GM12801 (cell line): Measurements from ENCODE around the gene SFI1.

Source experiments
- TF ChIP-seq, protein P1 (sequence below): IDR thresholded peaks from one replicate; pipeline ENCODE4 v1.5.1; 2011; ENCODE audit warnings: control low read depth; ENCODE audit not compliant: insufficient read length; ENCODE audit errors: extremely low read depth

SFI1 gene

DNA sequence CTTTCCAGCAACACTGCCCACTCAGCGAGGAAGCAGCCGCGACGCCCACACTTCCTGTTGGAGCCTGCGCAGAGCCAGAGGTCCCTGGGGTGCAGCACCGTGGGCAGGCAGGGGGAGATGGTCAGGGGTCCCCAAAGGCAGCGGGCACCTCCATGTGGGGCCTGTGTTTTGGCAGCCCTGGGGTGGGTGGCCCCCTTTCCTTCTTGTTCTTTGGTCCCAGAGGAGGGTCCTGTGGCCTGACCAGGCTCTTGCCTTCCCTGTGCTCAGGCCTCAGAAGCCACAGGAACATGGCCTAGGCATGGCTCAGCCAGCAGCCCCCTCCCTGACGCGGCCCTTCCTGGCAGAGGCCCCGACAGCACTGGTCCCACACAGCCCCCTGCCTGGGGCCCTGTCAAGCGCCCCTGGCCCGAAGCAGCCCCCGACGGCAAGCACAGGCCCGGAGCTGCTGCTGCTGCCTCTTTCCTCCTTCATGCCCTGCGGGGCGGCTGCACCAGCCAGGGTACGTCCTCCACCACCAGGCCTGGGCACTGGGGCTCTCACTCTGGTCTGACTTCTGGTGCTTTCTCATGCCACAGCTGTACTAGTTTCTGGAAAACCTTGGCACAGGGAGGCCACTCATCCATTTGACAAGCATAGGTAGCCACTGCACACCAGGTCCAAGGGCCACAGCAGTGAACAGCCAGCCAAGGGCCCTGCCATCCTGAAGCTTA lies 118.6 kb downstream of the SFI1 start:
- TF ChIP-seq, protein P1, sequence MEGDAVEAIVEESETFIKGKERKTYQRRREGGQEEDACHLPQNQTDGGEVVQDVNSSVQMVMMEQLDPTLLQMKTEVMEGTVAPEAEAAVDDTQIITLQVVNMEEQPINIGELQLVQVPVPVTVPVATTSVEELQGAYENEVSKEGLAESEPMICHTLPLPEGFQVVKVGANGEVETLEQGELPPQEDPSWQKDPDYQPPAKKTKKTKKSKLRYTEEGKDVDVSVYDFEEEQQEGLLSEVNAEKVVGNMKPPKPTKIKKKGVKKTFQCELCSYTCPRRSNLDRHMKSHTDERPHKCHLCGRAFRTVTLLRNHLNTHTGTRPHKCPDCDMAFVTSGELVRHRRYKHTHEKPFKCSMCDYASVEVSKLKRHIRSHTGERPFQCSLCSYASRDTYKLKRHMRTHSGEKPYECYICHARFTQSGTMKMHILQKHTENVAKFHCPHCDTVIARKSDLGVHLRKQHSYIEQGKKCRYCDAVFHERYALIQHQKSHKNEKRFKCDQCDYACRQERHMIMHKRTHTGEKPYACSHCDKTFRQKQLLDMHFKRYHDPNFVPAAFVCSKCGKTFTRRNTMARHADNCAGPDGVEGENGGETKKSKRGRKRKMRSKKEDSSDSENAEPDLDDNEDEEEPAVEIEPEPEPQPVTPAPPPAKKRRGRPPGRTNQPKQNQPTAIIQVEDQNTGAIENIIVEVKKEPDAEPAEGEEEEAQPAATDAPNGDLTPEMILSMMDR: no peak

GRCh38 chr22:31615491-31615860 lies 119.1 kb downstream of the SFI1 start:
- TF ChIP-seq, protein P1: no peak

DNA sequence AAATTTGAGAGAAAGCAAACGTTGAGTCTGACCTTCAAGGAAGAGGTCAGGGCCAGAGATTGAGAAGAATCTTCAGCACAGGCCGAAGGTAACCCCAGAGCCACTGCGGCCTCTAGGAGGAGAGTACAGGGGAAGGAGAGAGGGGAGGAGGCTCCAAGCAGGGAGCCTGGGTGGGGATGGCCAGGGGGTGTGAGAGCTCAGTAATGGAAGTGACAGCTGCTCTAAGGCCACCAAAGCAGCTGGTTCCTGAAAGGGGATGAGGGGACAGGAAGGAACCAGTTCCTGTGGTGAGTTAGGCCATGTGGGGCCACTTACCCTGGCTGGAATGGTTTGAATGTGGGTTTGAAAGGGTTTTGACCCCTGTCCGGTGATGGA lies 119.6 kb downstream of the SFI1 start:
- TF ChIP-seq, protein P1: no peak

GRCh38 chr22:31616315-31616980 lies 120.1 kb downstream of the SFI1 start:
- TF ChIP-seq, protein P1: no peak

- TF ChIP-seq, protein P1: no peak
Measured at GRCh38 chr22:31618057-31618456, 121.7 kb downstream of the SFI1 start.

DNA sequence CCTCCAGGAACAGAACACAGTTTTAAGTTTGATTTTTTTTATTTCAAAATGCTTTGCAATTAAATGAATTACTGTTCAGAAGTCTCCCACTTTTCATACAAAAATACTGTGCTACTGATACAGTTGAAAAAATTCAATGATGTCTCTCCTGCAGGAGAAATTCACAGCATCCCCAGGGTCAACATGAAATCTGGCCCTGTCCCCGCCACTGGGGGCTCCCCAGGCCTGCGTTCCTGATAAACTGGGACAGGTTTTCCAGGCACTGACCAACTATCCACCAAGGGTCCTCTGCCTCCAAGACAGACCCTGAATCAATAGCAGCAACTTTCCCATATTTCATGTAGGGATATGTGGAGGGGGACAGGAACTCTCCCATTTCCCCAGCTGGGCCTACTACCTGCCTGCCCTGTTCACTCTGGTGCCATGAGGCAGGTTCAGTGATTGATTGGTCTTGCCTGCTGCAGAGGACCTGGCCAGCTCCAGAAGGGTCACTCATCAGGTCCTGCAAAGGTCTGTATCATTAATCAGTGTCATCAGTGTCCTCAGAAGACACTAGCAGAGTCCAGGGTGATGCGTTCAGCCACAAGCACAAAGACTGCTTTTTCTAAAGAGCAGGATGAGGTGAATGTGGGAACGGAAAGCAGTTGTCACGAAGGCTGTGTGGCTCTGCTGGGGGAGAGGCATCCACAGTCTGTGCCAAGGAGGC lies 122.3 kb downstream of the SFI1 start:
- TF ChIP-seq, protein P1: no peak

GRCh38 chr22:31619611-31620300 lies 123.4 kb downstream of the SFI1 start:
- TF ChIP-seq, protein P1: no peak
